Measurements from ENCODE around the gene MREG. TPM values are rescaled to one million over a fixed set of nuclear protein-coding genes. Genes with fewer than 3 reads are reported as not detected.
"Not testable (repeated sequence)": the region's sequence is repeated elsewhere in the genome, so short reads cannot be mapped to it uniquely, and the experiment has no call there.

The MREG gene
- total RNA-seq, 1 experiment from 2014 or later, result 16.9 TPM

GRCh38 chr2:216012830-216013079 is 596 bp downstream of the MREG start (continued):
- TF ChIP-seq ZBTB33 (IDR thresholded peaks at IDR 0.05; ENCODE audit: extremely low read depth, insufficient replicate concordance, low read length) (no peak), EZH2 (IDR thresholded peaks at IDR 0.05) (no peak)

GRCh38 chr2:216012133-216012829 is 1.1 kb downstream of the MREG start:
- POLR2A ChIA-PET, result no interaction called here
- intact Hi-C loops (cut with micrococcal nuclease), result loop anchor here (5.0 kb wide), 1 partner anchor 60 kb away; no protein-coding TSS in a partner anchor
- peak overlapping the region; percentile 75 for H3K9ac ChIP-seq (ENCODE audit: low read length)
- RAD21 ChIA-PET (ENCODE audit: low non-redundant PET in 1 of 2, low total read pairs in 2 of 2, uncharacterized antibody in 2 of 2, unreplicated experiment in 2 of 2), result no interaction called here
- H3K4me1 ChIP-seq (ENCODE audit: control insufficient read depth in 1 of 2, insufficient read depth in 2 of 2, low read length in 2 of 2), result peaks cover 12 to 21% of the 10 kb centered on the region in 2 experiments; a peak in 3 of 4 replicates
- CTCF ChIA-PET, result no interaction called here
- BruUV-seq (replicated peaks), result TSS peak; percentile 72
- no peaks in the 10 kb centered on the region for H3K9me3 ChIP-seq (ENCODE audit: control insufficient read depth in 1 of 2, insufficient read depth in 1 of 2, low read depth in 1 of 2, low read length in 2 of 2)
- no peaks in the 10 kb centered on the region for H3K9me2 ChIP-seq (ENCODE audit: insufficient read depth)
- no peaks in the 10 kb centered on the region for H3K27me3 ChIP-seq (ENCODE audit: insufficient read depth, low read length)
- ATAC-seq (peak; percentile 33; the same call in 1 of the 2 replicates), DNase-seq (ENCODE audit: low read depth, low spot score) (no peak)
- TF ChIP-seq ELF1 (IDR thresholded peaks at IDR 0.05; ENCODE audit: borderline replicate concordance, low read depth) (no peak), POLR2A (IDR thresholded peaks at IDR 0.05; ENCODE audit: borderline replicate concordance, extremely low read depth, insufficient read depth, insufficient read length) (no peak), CTCF (IDR thresholded peaks at IDR 0.05 in 2 of 3, conservative IDR thresholded peaks at IDR 0.05 in 1 of 3; ENCODE audit: borderline replicate concordance in 1 of 3, insufficient read depth in 1 of 3, low read depth in 2 of 3, low read length in 2 of 3) (0 out of 6 replicates have a peak, but pooled peaks of 1 of the 3 experiments have one; percentile 17), SRF (IDR thresholded peaks at IDR 0.05; ENCODE audit: low read depth) (0 out of 2 replicates have a peak, but pooled peaks have one; percentile 16), YY1 (IDR thresholded peaks at IDR 0.05; ENCODE audit: extremely low read depth, insufficient replicate concordance, low read depth, low read length) (no peak), ATF3 (IDR thresholded peaks at IDR 0.05) (no peak)
- H3K4me3 ChIP-seq (replicated peaks in 1 of 2; ENCODE audit: low read depth in 1 of 2, low read length in 2 of 2), result peak overlapping the region; percentile 78 to 80
- H4K20me1 ChIP-seq (ENCODE audit: insufficient read depth), result no peaks in the 10 kb centered on the region
- H3K36me3 ChIP-seq (ENCODE audit: control insufficient read depth in 1 of 2, insufficient read depth in 2 of 2, low read length in 2 of 2), result no peaks in the 10 kb centered on the region
- peak overlapping the region; percentile 60; the same call in 1 of the 2 replicates for H3K27ac ChIP-seq (ENCODE audit: low read depth, low read length)
- peak overlapping the region; percentile 79 for H3K4me2 ChIP-seq (ENCODE audit: low read length)
- H2AFZ ChIP-seq (ENCODE audit: low read depth, low read length, poor library complexity, severe bottlenecking), result no peak overlapping the region
- H3K79me2 ChIP-seq (ENCODE audit: insufficient read depth, low read length), result peaks cover 28% of the 10 kb centered on the region

GRCh38 chr2:216009215-216009614 is 4.1 kb downstream of the MREG start:
- H3K4me2 ChIP-seq (ENCODE audit: low read length); ATAC-seq; H3K27ac ChIP-seq (ENCODE audit: low read depth, low read length); H3K4me3 ChIP-seq (replicated peaks in 1 of 2; ENCODE audit: low read depth in 1 of 2, low read length in 2 of 2); POLR2A ChIA-PET; CTCF ChIA-PET; H2AFZ ChIP-seq (ENCODE audit: low read depth, low read length, poor library complexity, severe bottlenecking); H3K9me3 ChIP-seq (ENCODE audit: control insufficient read depth in 1 of 2, insufficient read depth in 1 of 2, low read depth in 1 of 2, low read length in 2 of 2); H3K9me2 ChIP-seq (ENCODE audit: insufficient read depth); intact Hi-C loops (cut with micrococcal nuclease); RAD21 ChIA-PET (ENCODE audit: low non-redundant PET in 1 of 2, low total read pairs in 2 of 2, uncharacterized antibody in 2 of 2, unreplicated experiment in 2 of 2); H3K27me3 ChIP-seq (ENCODE audit: insufficient read depth, low read length); DNase-seq (ENCODE audit: low read depth, low spot score); H3K9ac ChIP-seq (ENCODE audit: low read length); H3K36me3 ChIP-seq (ENCODE audit: control insufficient read depth in 1 of 2, insufficient read depth in 2 of 2, low read length in 2 of 2); H4K20me1 ChIP-seq (ENCODE audit: insufficient read depth); BruUV-seq (replicated peaks): not testable (repeated sequence)
- H3K79me2 ChIP-seq (ENCODE audit: insufficient read depth, low read length), result peaks cover 28% of the 10 kb centered on the region
- H3K4me1 ChIP-seq (ENCODE audit: control insufficient read depth in 1 of 2, insufficient read depth in 2 of 2, low read length in 2 of 2), result peaks cover 12 to 35% of the 10 kb centered on the region in 2 experiments; a peak in 3 of 4 replicates

All from HCT116 (cell line).